HCT116 (cell line): ENCODE data around the gene EIF3F.

Experiments
- CEBPB ChIP-seq: IDR thresholded peaks from 2 replicates; pipeline ENCODE4 v1.6.1; 2012; ENCODE audit warnings: low read depth
- EZH2 ChIP-seq: fragments of 200-600 bp; sonication (generic); IDR thresholded peaks from 2 replicates; pipeline ENCODE4 v1.6.1; 2017; ENCODE audit warnings: antibody characterized with exemption, mixed run types
- FOSL1 ChIP-seq: IDR thresholded peaks from 2 replicates; pipeline ENCODE4 v1.6.1; 2012; ENCODE audit warnings: low read depth
- POLR2A ChIP-seq: IDR thresholded peaks from 2 replicates; pipeline ENCODE4 v1.7.0; 2011; ENCODE audit warnings: borderline replicate concordance; ENCODE audit not compliant: insufficient read depth, insufficient read length; ENCODE audit errors: extremely low read depth
- POLR2AphosphoS5 ChIP-seq: IDR thresholded peaks from 2 replicates; pipeline ENCODE4 v1.6.1; 2011; ENCODE audit warnings: mild to moderate bottlenecking, low read depth, low read length, moderate library complexity
- SRF ChIP-seq: IDR thresholded peaks from 2 replicates; pipeline ENCODE4 v1.6.1; 2012; ENCODE audit warnings: low read depth
- TF ChIP-seq, protein P1 (sequence below), 3 experiments: fragments of 200-600 bp in 1 of 3; sonication (generic) in 1 of 3; IDR thresholded peaks in 2 of 3; conservative IDR thresholded peaks in 1 of 3; 2 replicates each; pipeline ENCODE4 v1.5.1; 2012 to 2017; ENCODE audit warnings: low read depth in 2 of 3, low read length in 2 of 3, antibody characterized with exemption in 1 of 3, borderline replicate concordance in 1 of 3, control low read depth in 1 of 3, mild to moderate bottlenecking in 1 of 3, mixed read lengths in 1 of 3, mixed run types in 1 of 3, moderate library complexity in 1 of 3; ENCODE audit not compliant: insufficient read depth in 1 of 3
- TF ChIP-seq, protein P2 (sequence below): IDR thresholded peaks from 2 replicates; pipeline ENCODE4 v1.6.1; 2012
- TF ChIP-seq, protein P3 (sequence below): IDR thresholded peaks from 2 replicates; pipeline ENCODE4 v1.6.1; 2012; ENCODE audit warnings: low read depth

DNA sequence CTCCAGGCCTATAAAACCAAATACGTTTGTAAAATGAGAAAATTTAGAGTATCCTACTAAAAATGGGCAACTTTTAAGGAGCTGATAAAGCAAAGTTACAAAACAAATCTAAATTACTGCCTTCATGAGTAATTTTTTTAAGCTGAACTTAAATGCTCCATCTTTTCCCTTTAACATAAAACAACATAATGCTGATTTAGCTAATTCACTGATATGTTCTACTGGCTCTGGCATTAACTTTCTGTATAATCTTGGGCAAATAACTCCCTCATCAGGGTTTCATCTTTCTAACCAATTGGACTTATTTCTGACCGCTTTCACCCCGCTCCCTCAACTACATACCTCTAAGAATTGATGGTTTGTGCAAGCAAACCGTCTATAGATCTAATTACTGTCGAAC, 46.0 kb upstream of the EIF3F start:
- no peak for TF ChIP-seq FOSL1
- TF ChIP-seq, protein P1, sequence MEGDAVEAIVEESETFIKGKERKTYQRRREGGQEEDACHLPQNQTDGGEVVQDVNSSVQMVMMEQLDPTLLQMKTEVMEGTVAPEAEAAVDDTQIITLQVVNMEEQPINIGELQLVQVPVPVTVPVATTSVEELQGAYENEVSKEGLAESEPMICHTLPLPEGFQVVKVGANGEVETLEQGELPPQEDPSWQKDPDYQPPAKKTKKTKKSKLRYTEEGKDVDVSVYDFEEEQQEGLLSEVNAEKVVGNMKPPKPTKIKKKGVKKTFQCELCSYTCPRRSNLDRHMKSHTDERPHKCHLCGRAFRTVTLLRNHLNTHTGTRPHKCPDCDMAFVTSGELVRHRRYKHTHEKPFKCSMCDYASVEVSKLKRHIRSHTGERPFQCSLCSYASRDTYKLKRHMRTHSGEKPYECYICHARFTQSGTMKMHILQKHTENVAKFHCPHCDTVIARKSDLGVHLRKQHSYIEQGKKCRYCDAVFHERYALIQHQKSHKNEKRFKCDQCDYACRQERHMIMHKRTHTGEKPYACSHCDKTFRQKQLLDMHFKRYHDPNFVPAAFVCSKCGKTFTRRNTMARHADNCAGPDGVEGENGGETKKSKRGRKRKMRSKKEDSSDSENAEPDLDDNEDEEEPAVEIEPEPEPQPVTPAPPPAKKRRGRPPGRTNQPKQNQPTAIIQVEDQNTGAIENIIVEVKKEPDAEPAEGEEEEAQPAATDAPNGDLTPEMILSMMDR (IDR thresholded peaks at IDR 0.05 in 2 of 3, conservative IDR thresholded peaks at IDR 0.05 in 1 of 3; ENCODE audit: borderline replicate concordance in 1 of 3, insufficient read depth in 1 of 3, low read depth in 2 of 3, low read length in 2 of 3) = no peak
- TF ChIP-seq EZH2 = no peak
- TF ChIP-seq, protein P2, sequence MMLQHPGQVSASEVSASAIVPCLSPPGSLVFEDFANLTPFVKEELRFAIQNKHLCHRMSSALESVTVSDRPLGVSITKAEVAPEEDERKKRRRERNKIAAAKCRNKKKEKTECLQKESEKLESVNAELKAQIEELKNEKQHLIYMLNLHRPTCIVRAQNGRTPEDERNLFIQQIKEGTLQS = no peak
- TF ChIP-seq, protein P3, sequence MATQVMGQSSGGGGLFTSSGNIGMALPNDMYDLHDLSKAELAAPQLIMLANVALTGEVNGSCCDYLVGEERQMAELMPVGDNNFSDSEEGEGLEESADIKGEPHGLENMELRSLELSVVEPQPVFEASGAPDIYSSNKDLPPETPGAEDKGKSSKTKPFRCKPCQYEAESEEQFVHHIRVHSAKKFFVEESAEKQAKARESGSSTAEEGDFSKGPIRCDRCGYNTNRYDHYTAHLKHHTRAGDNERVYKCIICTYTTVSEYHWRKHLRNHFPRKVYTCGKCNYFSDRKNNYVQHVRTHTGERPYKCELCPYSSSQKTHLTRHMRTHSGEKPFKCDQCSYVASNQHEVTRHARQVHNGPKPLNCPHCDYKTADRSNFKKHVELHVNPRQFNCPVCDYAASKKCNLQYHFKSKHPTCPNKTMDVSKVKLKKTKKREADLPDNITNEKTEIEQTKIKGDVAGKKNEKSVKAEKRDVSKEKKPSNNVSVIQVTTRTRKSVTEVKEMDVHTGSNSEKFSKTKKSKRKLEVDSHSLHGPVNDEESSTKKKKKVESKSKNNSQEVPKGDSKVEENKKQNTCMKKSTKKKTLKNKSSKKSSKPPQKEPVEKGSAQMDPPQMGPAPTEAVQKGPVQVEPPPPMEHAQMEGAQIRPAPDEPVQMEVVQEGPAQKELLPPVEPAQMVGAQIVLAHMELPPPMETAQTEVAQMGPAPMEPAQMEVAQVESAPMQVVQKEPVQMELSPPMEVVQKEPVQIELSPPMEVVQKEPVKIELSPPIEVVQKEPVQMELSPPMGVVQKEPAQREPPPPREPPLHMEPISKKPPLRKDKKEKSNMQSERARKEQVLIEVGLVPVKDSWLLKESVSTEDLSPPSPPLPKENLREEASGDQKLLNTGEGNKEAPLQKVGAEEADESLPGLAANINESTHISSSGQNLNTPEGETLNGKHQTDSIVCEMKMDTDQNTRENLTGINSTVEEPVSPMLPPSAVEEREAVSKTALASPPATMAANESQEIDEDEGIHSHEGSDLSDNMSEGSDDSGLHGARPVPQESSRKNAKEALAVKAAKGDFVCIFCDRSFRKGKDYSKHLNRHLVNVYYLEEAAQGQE = no peak
- no peak for TF ChIP-seq POLR2A
- no peak for TF ChIP-seq CEBPB
- no peak for TF ChIP-seq POLR2AphosphoS5
- TF ChIP-seq SRF = no peak
